PC-9 (cell line): ENCODE measurements around the gene SLC35E2B.

Source experiments
- CTCF ChIP-seq: fragments of 200-600 bp; sonication (generic); conservative IDR thresholded peaks from 2 replicates; pipeline ENCODE4 v1.6.1; 2017; ENCODE audit warnings: mixed run types, antibody characterized with exemption, mild to moderate bottlenecking, moderate library complexity
- EZH2 ChIP-seq: fragments of 200-600 bp; sonication (generic); IDR thresholded peaks from 2 replicates; pipeline ENCODE4 v1.8.0; 2017; ENCODE audit warnings: antibody characterized with exemption, low read depth

DNA sequence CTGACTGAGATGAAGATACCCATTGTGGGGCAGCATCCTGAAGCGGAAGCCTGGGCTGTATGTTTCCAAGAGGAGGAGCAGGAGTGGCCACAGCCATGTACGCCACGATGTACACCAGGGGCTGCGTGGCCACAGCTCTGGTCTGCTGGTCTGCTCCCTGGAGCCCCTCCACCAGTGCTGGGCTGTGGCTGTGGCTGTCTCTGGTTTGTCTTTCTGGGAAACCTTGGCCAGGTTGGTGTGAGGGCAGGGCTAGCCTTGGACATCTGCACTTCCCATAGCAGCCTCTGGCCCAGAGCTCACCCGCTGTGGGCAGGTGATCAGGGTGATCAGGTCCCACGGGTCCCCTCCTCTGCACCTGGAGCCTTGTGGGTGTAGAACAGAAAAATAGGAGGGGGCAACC, 74.7 kb downstream of the SLC35E2B start:
- TF ChIP-seq CTCF (no peak), EZH2 (no peak)
